GM21515 (cell line): ENCODE data around the gene SMIM22.

ENCODE experiments used
- ATAC-seq: cut with Tn5 transposase; IDR thresholded peaks from one replicate; pipeline ENCODE4 v1.9.1; 2021; ENCODE audit not compliant: unreplicated experiment

SMIM22 gene

GRCh38 chr16:4795828-4796572, 831 bp downstream of the SMIM22 start:
- no peak for ATAC-seq

- ATAC-seq = no peak
Observed at GRCh38 chr16:4796982-4797804, 2.0 kb downstream of the SMIM22 start.

DNA sequence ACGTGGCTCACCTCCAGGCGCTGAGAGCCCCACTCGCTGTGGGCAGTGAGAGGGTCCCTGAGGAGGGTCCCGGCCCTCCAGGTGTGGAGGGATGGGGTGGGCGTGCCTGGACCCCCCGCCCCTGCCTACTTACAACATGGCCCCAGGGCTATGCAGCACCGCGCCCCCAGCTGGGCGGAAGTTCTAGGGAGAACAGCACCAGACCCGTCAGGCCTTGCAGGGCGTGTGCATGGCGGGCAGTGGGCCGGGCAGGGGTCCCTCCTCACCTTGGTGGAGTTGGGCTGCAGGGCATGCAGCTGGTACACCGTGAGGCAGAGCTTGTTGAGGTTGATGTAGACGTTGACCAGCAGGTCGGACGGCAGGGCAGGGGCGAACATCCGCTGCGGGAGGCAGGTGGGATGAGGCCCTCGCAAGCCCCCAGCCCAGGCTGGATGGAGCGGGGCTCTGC, 2.7 kb downstream of the SMIM22 start:
- no peak for ATAC-seq

DNA sequence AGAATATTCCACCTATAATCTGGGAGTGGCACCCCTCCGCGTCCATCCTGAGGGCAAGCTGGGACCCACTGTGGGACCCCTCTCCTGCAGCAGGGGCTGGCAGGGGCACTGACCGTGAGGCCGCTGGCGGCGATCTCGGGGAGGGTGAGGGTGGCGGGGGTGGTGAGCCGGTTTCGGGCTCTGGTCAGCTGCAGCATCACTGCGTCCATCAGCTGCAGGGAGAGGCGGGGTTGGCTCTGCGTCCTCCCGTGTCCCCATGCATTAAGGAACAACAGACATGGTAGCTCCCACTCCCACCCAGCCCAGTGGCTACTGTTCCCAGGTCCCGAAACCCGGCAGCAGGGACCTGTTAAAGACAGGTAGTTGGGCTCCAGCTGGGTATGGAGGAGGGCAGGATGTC, 3.3 kb downstream of the SMIM22 start:
- no peak for ATAC-seq

DNA sequence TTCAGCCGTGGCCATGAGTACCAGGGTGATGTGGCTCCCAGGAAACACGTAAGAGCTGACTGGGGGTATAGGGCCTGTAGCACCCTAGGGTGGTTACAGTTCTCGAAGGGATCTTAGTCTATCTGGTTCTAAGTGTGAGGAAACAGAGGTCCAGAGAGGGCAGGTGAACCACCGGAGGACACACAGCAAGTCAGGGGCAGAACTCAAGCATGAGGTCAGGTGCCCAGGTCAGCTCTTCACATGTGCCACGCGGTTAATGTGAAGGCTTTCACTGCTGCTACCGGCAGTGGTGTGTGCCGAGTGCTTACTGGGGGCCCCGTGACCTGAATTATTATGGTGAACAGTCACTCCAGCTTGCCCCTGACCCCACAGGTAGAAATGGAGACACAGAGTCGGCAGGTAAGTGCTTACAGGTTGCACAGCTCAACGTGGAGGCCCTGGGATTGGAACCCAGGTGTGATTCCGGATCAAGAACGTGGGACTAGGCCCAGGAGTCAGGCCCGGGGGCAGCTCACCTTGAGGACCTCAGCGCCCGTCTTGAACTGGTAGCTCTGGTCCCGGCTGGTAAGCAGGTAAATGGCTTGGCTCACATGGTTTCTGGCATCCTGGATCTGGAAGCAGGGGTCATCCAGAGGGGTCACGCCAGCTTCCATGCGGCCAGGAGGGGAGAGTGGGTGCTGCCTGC, 4.1 kb downstream of the SMIM22 start:
- ATAC-seq = no peak

- no peak for ATAC-seq
Observed at GRCh38 chr16:4800290-4801041, 5.3 kb downstream of the SMIM22 start.

DNA sequence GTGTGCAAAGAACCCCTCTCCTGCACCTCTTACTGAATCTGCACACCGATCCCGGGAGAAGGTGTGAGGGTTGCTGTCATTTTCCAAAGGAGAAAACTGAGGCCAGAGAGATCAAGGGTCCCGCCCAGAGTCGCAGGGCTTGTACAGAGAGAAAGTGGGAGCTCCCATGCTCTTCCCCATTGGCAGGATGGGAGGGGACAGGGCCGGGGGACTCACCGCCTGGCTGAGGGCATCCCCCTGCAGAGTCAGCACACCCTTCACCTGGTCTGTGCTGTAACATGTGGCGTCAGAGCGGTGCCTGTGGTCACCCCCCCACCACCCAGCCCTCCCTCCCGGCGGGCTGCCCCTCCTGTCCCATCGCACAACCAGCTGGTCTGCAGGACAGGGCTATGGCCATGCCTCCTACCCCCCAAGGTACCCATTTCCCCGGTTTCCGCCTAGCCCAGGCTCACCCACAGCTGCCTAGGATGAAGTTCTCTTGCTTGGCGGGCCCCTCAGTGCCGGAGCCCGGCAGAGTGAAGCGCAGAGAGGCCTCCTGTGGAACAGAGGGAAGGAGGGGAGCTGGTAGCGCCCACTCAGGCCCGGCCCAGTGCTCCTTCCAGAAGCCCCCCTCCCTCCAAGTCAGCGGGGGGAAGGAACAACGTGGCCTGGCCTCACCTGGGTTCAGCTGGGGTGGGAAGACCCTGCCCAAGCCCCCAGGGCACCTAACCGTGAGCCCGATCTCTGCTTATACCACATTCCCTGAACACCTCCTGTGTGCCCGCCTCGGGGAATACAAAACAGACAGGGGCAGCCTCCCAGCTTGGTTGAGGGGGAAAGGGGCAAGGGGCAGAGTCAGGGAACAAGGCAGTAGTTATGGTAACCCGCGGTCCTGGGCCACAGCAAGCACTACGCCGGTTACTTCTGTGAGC, 6.1 kb downstream of the SMIM22 start:
- no peak for ATAC-seq

- peak; percentile 60 for ATAC-seq
Observed at GRCh38 chr16:4801962-4802658, 6.9 kb downstream of the SMIM22 start, which contains the start of gene ROGDI. ROGDI (minus strand) TSS chr16:4802633; CDS start chr16:4802571, 62 bp downstream.

GRCh38 chr16:4802659-4803287, 7.6 kb downstream of the SMIM22 start:
- peak; percentile 85 for ATAC-seq

DNA sequence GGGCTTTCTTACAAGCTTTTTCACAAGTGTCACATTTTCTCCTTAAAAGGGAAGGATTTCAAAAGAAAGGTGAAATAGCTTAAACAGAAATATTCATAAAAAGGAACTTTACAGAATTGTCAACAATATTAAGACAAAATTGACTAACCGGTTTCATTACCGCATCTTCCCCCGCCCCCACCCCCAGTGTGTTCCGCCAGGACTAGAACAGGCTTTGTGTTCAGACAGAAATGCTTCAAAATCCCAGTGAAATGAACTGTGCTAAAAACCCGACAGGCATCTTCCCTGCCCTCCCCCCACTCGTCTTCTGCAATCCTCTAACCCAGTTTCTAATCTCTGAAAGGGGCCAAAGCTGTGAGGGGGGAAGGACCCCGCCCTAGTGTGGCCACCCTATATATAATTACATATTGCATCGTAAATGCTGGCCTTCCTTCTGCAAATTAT, 8.3 kb downstream of the SMIM22 start:
- no peak for ATAC-seq

GRCh38 chr16:4803898-4804762, 9.0 kb downstream of the SMIM22 start:
- no peak for ATAC-seq

DNA sequence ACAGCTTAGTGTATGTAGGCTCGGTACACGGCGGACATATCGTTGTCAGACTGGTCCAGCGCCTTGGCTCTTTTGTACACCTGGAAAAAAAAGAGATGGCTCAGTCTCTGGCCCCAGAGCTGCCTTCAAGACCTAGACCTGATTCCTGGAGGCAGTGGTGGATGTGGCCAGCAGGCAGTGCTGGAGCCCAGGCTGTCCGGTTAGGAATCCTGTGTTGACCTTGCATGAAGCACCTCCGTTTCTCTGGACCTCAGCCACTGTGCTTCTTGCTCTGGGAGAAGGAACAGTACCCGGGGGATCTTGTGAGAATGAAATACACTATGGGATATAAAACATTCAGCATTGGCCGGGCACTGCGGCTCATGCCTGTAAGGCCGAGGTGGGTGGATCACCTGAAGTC, 10.1 kb downstream of the SMIM22 start:
- ATAC-seq = no peak

DNA sequence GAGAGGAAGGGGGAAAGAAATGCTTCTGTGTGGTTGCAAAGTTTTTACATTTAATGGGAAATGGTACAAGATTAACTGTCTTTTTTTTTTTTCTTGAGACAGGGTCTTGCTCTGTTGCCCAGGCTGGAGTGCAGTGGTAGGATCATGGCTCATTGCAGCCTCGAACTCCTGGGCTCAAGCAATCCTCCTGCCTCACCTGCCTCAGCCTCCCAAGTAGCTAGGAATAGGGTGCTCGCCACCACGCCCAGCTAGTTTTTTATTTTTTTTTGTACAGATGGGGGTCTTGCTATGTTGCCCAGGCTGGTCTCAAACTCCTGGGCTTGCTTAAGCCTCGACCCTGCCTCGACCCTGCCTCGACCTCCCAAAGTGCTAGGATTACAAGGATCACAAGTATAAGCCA, 11.1 kb downstream of the SMIM22 start:
- ATAC-seq = no peak

DNA sequence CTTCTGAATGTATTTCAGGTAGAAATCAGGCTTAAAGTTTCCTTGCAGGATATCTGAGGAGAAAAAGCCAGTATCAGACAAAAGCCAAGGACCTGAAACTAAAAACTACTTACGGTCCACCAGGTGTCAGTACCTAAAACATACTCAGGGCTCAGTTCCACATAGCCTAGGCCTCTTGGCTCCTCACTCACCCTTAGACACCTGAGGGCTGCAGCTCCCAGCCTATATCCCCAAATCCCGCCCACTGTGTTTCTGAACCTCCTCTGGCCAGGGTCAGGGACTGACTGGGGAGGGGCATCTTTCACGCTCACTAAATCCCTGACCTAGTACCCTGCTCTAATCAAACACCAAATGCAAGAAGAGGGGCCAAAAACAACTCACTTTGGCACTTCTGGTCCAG, 16.1 kb downstream of the SMIM22 start:
- no peak for ATAC-seq

DNA sequence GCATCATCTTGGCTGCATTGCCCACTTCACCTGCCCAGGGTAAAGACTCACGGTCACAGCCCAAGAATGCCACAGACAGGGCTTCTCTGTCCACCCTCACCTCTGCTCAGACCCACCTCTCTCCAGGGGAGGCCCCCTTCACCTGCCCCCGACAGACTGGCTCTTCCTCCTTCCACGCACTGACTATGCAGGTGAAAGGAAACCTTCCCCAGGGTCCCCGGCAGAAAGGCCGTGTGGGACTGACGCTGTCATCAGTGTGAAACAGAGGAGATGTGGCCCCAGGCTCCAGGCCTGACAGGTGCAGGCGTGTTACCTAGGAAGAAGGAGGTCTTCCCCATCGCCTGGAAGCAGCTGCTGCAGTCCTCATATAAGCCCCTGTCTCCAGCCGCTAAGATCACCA, 16.6 kb downstream of the SMIM22 start:
- ATAC-seq = no peak

DNA sequence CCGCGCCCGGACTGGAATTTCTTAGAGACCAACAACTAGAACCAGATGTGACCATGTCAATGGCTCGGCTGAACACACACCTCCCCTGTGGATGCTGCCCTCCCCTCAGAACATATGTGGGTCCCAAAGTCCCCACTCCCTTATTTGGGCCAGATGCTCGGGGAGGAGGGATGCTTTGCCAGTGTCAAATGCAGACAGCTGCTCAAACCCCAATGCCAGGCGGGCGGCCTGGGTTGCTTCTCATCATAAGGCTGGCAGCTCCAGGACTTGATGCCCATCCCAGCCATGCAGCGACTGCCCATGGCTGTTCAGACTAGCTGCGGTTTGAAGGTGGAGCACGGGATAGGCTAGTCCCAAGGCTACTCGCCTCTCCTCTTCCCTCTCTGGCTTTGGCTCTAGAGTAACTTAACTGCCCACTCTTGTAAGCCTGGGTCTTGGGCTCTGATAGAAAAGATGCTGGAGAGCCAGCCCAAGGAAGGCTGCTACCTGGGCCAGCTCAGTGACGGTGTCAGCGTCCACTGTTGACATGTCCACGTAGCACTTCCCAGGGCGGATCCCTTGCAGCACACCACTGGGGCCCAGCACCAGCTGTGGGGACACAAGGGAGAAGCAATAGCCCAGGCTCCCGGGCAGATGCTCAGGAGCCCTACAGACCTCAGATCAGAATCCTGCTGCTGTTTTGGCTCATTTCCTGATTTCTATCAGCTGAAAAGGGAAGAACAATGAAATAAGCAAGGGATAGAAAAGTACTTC, 18.3 kb downstream of the SMIM22 start:
- no peak for ATAC-seq

DNA sequence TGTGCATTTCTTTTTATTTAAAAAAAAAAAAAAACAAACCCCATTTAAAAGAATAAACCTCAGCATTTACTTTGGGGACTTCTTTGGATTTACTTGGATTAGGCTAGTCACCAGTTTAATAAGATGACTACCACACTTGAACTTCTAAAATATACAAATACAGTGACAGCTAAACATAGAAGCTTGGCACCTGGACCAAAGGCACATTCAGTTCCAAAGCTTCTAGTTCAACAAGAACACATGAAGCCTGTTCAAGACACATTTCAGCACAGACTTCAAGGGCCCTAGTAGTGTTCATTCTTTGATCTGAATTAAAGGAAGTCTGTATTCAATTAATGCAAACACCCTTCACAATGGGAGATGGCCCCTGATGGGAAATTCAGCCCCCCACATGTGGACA, 18.9 kb downstream of the SMIM22 start:
- no peak for ATAC-seq
